ENCODE data around the gene MRPS5. TPM values are rescaled to one million over a fixed set of nuclear protein-coding genes. Genes with fewer than 3 reads are reported as not detected.

MRPS5 gene
- total RNA-seq, 4 donors from 2014 or later, result 31.9 to 57.1 (median 36.8) TPM

GRCh38 chr2:95158891-95159619 lies 37.4 kb upstream of the MRPS5 start:
- WGBS, result 7% methylated on average over 3 of the region's 58 CpGs
- peak; percentile 77 to 80 for DNase-seq (ENCODE audit: low spot score in 2 of 2)
- TF ChIP-seq EP300 (IDR thresholded peaks at IDR 0.05), result no peak
- no peak for TF ChIP-seq POLR2A (IDR thresholded peaks at IDR 0.05)
- TF ChIP-seq POLR2AphosphoS5 (IDR thresholded peaks at IDR 0.05), result no peak
- TF ChIP-seq CTCF (IDR thresholded peaks at IDR 0.05), result no peak

GRCh38 chr2:95158441-95158840 lies 36.8 kb upstream of the MRPS5 start:
- Histone ChIP-seq H3K4me1 (peaks cover 16% of the 10 kb centered on the region), H3K9me3 (no peaks in the 10 kb centered on the region), H3K27ac (peak overlapping the region; percentile 85), H3K4me3 (peak overlapping the region; percentile 70), H3K36me3 (peaks cover 32% of the 10 kb centered on the region), H3K27me3 (no peaks in the 10 kb centered on the region)
- TF ChIP-seq POLR2AphosphoS5 (IDR thresholded peaks at IDR 0.05), result no peak
- no peak for TF ChIP-seq POLR2A (IDR thresholded peaks at IDR 0.05)
- no peak for TF ChIP-seq EP300 (IDR thresholded peaks at IDR 0.05)
- TF ChIP-seq CTCF (IDR thresholded peaks at IDR 0.05), result no peak
- 81% methylated on average over 6 of the region's 10 CpGs for WGBS
- no peak for DNase-seq (ENCODE audit: low spot score in 2 of 2)

More at GRCh38 chr2:95158891-95159619, 37.4 kb upstream of the MRPS5 start:
- Histone ChIP-seq H3K4me1 (peaks cover 18% of the 10 kb centered on the region), H3K27ac (peak overlapping the region; percentile 85), H3K4me3 (peak overlapping the region; percentile 70), H3K36me3 (peaks cover 26% of the 10 kb centered on the region), H3K9me3 (no peaks in the 10 kb centered on the region), H3K27me3 (no peaks in the 10 kb centered on the region)

- no peak overlapping the region for H3K4me3 ChIP-seq
- H3K4me1 ChIP-seq, result no peaks in the 10 kb centered on the region
- 98% methylated on average over 6 of the region's 6 CpGs for WGBS
- no peak overlapping the region for H3K27ac ChIP-seq
- H3K27me3 ChIP-seq, result no peaks in the 10 kb centered on the region
- peaks cover 66% of the 10 kb centered on the region for H3K36me3 ChIP-seq
- DNase-seq (ENCODE audit: low spot score in 2 of 2), result no peak
- H3K9me3 ChIP-seq, result peaks cover 59% of the 10 kb centered on the region
- no peak for TF ChIP-seq POLR2AphosphoS5 (IDR thresholded peaks at IDR 0.05)
- no peak for TF ChIP-seq EP300 (IDR thresholded peaks at IDR 0.05)
These were observed 27.9 kb upstream of the MRPS5 start for GRCh38 chr2:95149397-95149984.

- Histone ChIP-seq H3K4me1 (no peaks in the 10 kb centered on the region), H3K4me3 (no peak overlapping the region), H3K9me3 (peaks cover 49% of the 10 kb centered on the region), H3K27me3 (no peaks in the 10 kb centered on the region), H3K27ac (no peak overlapping the region), H3K36me3 (peaks cover 19% of the 10 kb centered on the region)
- DNase-seq (ENCODE audit: low spot score in 2 of 2), result no peak
- WGBS, result 93% methylated on average over 2 of the region's 2 CpGs
- no peak for TF ChIP-seq POLR2AphosphoS5 (IDR thresholded peaks at IDR 0.05)
- no peak for TF ChIP-seq EP300 (IDR thresholded peaks at IDR 0.05)
- no peak for TF ChIP-seq POLR2A (IDR thresholded peaks at IDR 0.05)
- no peak for TF ChIP-seq CTCF (IDR thresholded peaks at IDR 0.05)
These were observed 22.2 kb upstream of the MRPS5 start for GRCh38 chr2:95143838-95144237.

- Histone ChIP-seq H3K36me3 (peaks cover 2% of the 10 kb centered on the region), H3K4me1 (no peaks in the 10 kb centered on the region), H3K4me3 (no peak overlapping the region), H3K27me3 (no peaks in the 10 kb centered on the region), H3K9me3 (peaks cover 28% of the 10 kb centered on the region), H3K27ac (no peak overlapping the region)
- TF ChIP-seq POLR2A (IDR thresholded peaks at IDR 0.05), result no peak
- TF ChIP-seq EP300 (IDR thresholded peaks at IDR 0.05), result no peak
- no peak for TF ChIP-seq POLR2AphosphoS5 (IDR thresholded peaks at IDR 0.05)
- TF ChIP-seq CTCF (IDR thresholded peaks at IDR 0.05), result no peak
- DNase-seq (ENCODE audit: low spot score in 2 of 2), result no peak
- 71% methylated on average over 1 of the region's 1 CpG for WGBS
These were observed 17.1 kb upstream of the MRPS5 start for GRCh38 chr2:95138702-95139101.

Data from suprapubic skin (tissue), 4 donors.